HUES64 (cell line): Measurements from ENCODE around the gene PLCB1. TPM values are rescaled to one million over a fixed set of nuclear protein-coding genes. Genes with fewer than 3 reads are reported as not detected.
"Not testable (repeated sequence)": the region's sequence is repeated elsewhere in the genome, so short reads cannot be mapped to it uniquely, and the experiment has no call there.

ENCODE experiments used
- H3K27ac ChIP-seq: 2 replicates; pipeline ENCODE4 v1.7.0; 2013; ENCODE audit warnings: low read depth, low read length, inconsistent platforms
- H3K27me3 ChIP-seq: 2 replicates; pipeline ENCODE4 v1.6.1; 2013; ENCODE audit warnings: mild to moderate bottlenecking, low read length; ENCODE audit not compliant: insufficient read depth
- H3K36me3 ChIP-seq: 2 replicates; pipeline ENCODE4 v1.6.1; 2013; ENCODE audit warnings: mild to moderate bottlenecking, low read length; ENCODE audit not compliant: insufficient read depth
- H3K4me1 ChIP-seq: 2 replicates; pipeline ENCODE4 v1.6.1; 2013; ENCODE audit warnings: mild to moderate bottlenecking, low read length, moderate library complexity; ENCODE audit not compliant: insufficient read depth
- H3K4me3 ChIP-seq: 2 replicates; pipeline ENCODE4 v1.5.1; 2013; ENCODE audit warnings: mild to moderate bottlenecking, low read length, moderate library complexity
- H3K9ac ChIP-seq: 2 replicates; pipeline ENCODE4 v1.6.1; 2013; ENCODE audit warnings: mild to moderate bottlenecking, low read depth, low read length
- H3K9me3 ChIP-seq: 2 replicates; pipeline ENCODE4 v1.6.1; 2013; ENCODE audit warnings: low read depth, low read length; ENCODE audit not compliant: insufficient read depth
- WGBS: fragments of 150-250, 120-280 bp; methylation state at CpG from one replicate; pipeline ENCODE4 v1.1.7; 2013; ENCODE audit warnings: missing lambda C conversion rate; 5-methylcytosine and 5-hydroxymethylcytosine counted together
- polyA plus RNA-seq, 2 experiments: library from polyadenylated mRNA; stranded (reverse); fragments of 50-300 nt; gene quantifications; one replicate each; pipeline ENCODE4 v1.2.3, GENCODE V29; 2013

PLCB1 gene
- polyA plus RNA-seq (2013, experiment 1 of 2): 5.1 TPM
- polyA plus RNA-seq (2013, experiment 2 of 2): 7.2 TPM

DNA sequence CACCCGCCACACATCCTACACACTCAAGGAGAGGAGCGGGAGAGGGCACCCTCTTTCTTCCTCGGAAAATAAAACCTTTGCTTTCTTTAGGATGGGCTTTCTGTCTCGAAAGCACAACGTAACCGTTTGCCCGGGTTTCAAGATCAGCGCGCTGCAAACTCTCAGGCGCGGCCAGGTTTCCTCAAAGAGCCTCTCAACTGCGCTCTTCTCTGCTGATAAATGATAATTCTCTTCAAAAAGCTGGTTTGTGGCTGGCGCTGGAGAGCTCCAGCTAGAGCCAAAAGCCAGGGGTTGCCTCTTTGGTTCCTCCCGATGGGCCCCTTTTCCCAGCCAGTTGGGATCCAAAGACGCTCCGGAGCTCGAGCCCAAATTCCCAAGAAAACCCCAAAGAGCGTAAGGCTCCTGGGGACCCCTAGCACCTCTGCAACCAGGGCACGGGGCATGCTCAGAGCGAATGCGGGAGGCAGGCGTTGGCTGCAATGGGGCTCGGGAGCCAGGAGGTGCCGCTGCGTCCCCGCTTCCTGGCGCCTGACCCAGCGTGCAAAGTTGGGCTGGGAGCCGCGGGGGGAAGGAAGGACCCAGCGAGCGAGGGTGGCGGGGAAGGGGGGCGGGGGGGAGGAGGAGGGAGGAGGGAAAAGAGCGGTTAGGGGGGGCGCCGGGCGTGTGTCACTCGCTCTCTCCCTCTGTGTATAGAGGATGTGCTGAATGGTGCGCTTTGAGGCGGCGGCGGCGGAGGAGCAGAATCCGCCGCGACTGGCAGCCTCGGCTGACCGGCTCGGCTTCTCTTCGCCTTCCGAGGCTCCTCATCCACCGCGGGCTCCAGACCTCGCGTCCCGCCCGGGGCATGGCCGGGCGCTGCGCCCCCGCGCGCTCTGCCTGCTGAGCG lies at the start of gene PLCB1:
PLCB1 (plus strand) TSS at position 669 of the 886 bp plus-strand sequence. CDS start 386 bp downstream, outside the sequence.
- no peaks in the 10 kb centered on the region for H3K9me3 ChIP-seq
- no peaks in the 10 kb centered on the region for H3K36me3 ChIP-seq
- H3K9ac ChIP-seq: peak within 1 kb of the TSS; percentile 64
- H3K4me1 ChIP-seq: peaks cover 20% of the 10 kb centered on the region; the same call in 1 of the 2 replicates
- peaks cover 42% of the 10 kb centered on the region for H3K27me3 ChIP-seq
- H3K4me3 ChIP-seq: peak within 1 kb of the TSS; percentile 71
- 3% methylated on average over 64 of the region's 65 CpGs for WGBS
- H3K27ac ChIP-seq: no peak within 1 kb of the TSS

DNA sequence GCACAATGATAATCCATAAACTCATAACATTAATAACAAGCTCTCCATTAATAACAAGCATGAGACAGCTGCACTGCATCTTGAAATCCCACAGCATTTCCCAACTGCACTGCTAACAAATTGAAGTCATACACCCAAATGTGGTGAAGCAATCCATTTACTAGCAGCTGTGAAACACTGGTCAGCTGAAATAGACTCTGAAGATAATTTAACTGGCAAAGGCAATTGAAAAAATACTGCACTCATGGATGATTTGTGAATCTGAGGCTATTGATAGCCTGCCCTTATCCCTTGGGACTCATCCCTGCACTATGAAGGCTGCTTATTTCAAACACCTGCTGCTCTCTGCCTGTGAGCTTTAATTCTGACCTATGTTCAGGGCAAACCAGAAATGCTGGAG lies 49.1 kb upstream of the PLCB1 start:
- H3K27me3 ChIP-seq: no peaks in the 10 kb centered on the region
- no peak overlapping the region for H3K4me3 ChIP-seq
- H3K9ac ChIP-seq: no peak overlapping the region
- H3K27ac ChIP-seq: no peak overlapping the region
- no peaks in the 10 kb centered on the region for H3K4me1 ChIP-seq
- no peaks in the 10 kb centered on the region for H3K9me3 ChIP-seq
- no peaks in the 10 kb centered on the region for H3K36me3 ChIP-seq

GRCh38 chr20:8089668-8090067 lies 42.4 kb upstream of the PLCB1 start:
- Histone ChIP-seq H3K27ac (no peak overlapping the region), H3K4me3 (no peak overlapping the region), H3K36me3 (no peaks in the 10 kb centered on the region), H3K9ac (no peak overlapping the region), H3K27me3 (no peaks in the 10 kb centered on the region), H3K9me3 (no peaks in the 10 kb centered on the region), H3K4me1 (no peaks in the 10 kb centered on the region; the same call in 1 of the 2 replicates)
- 86% methylated on average over 5 of the region's 5 CpGs for WGBS

DNA sequence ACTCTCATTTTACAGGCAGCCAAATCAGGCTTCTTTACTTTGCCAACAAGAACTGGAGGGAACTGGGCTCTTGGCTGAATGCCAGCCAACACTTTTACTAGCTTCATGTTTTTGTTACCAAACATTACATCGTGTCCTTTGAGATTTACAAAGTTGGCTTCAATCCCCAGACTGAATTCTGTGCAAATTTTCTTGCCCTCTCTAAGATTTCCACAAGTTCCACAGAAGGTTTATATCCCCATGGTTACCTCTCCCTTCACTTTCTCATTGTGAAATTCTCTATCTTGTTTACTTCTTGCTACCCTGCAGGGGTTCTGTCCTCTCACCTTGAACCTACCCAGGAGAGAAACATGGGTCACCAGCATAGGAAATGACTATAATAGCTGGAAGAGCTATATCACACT lies 37.6 kb upstream of the PLCB1 start:
- 83% methylated on average over 1 of the region's 1 CpG for WGBS
- H3K4me1 ChIP-seq: no peaks in the 10 kb centered on the region; the same call in 1 of the 2 replicates
- no peak overlapping the region for H3K4me3 ChIP-seq
- H3K27me3 ChIP-seq: no peaks in the 10 kb centered on the region
- no peaks in the 10 kb centered on the region for H3K9me3 ChIP-seq
- H3K36me3 ChIP-seq: no peaks in the 10 kb centered on the region
- H3K27ac ChIP-seq: no peak overlapping the region
- H3K9ac ChIP-seq: no peak overlapping the region

- Histone ChIP-seq H3K4me3 (no peak overlapping the region), H3K4me1 (no peaks in the 10 kb centered on the region; the same call in 1 of the 2 replicates), H3K36me3 (no peaks in the 10 kb centered on the region), H3K27ac (no peak overlapping the region), H3K9ac (no peak overlapping the region), H3K9me3 (no peaks in the 10 kb centered on the region), H3K27me3 (no peaks in the 10 kb centered on the region)
- no CpG with 5 or more reads among the region's 2 CpGs for WGBS
Measured at GRCh38 chr20:8094850-8095249, 37.2 kb upstream of the PLCB1 start.

GRCh38 chr20:8095648-8096572 lies 36.2 kb upstream of the PLCB1 start:
- Histone ChIP-seq H3K4me1 (no peaks in the 10 kb centered on the region), H3K27me3 (no peaks in the 10 kb centered on the region), H3K27ac (no peak overlapping the region), H3K9me3 (no peaks in the 10 kb centered on the region), H3K9ac (no peak overlapping the region), H3K4me3 (no peak overlapping the region), H3K36me3 (no peaks in the 10 kb centered on the region)
- WGBS: 89% methylated on average over 5 of the region's 5 CpGs

GRCh38 chr20:8097307-8097706 lies 34.8 kb upstream of the PLCB1 start:
- H3K9ac ChIP-seq: no peak overlapping the region
- H3K27me3 ChIP-seq: no peaks in the 10 kb centered on the region
- H3K4me1 ChIP-seq: no peaks in the 10 kb centered on the region
- no peaks in the 10 kb centered on the region for H3K36me3 ChIP-seq
- no peak overlapping the region for H3K4me3 ChIP-seq
- no peaks in the 10 kb centered on the region for H3K9me3 ChIP-seq
- WGBS: 75% methylated on average over 1 of the region's 2 CpGs
- no peak overlapping the region for H3K27ac ChIP-seq

- Histone ChIP-seq H3K9me3 (peaks cover 26% of the 10 kb centered on the region), H3K4me3 (no peak overlapping the region), H3K9ac (no peak overlapping the region), H3K27ac (no peak overlapping the region), H3K27me3 (no peaks in the 10 kb centered on the region), H3K4me1 (no peaks in the 10 kb centered on the region), H3K36me3 (no peaks in the 10 kb centered on the region)
- WGBS: 87% methylated on average over 2 of the region's 2 CpGs
Measured at GRCh38 chr20:8104252-8104651, 27.8 kb upstream of the PLCB1 start.

GRCh38 chr20:8114612-8115011 lies 17.5 kb upstream of the PLCB1 start:
- H3K9me3 ChIP-seq, H3K36me3 ChIP-seq, H3K4me1 ChIP-seq, H3K27me3 ChIP-seq, H3K27ac ChIP-seq: not testable (repeated sequence)
- Histone ChIP-seq H3K4me3 (peak overlapping the region; percentile 43), H3K9ac (peak overlapping the region; percentile 57; the same call in 1 of the 2 replicates)
- WGBS: 82% methylated on average over 21 of the region's 21 CpGs

DNA sequence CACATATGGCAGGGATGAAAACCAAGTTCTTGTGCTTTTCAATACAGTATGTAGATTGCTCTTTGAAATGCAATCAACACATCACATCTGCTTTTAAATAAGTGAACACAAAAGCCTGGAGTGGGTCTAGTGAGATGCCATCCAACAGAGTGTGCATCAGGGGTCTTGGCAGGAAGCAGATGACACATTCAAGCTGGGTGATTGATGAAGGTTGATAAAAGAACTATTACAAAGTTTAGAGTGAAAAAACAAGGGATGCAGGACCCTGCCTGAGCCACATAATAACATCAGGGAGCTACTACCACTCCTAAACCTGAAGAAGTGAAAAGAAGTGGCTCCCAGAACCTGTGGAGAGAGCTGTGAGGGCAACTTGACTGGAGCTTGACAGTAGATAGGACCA lies 16.6 kb upstream of the PLCB1 start:
- H3K9me3 ChIP-seq: no peaks in the 10 kb centered on the region
- no peak overlapping the region; the same call in 1 of the 2 replicates for H3K4me3 ChIP-seq
- H3K4me1 ChIP-seq: 0 out of 2 replicates have a peak, but pooled peaks cover 5% of the 10 kb centered on the region
- H3K9ac ChIP-seq: no peak overlapping the region
- no peaks in the 10 kb centered on the region for H3K27me3 ChIP-seq
- H3K36me3 ChIP-seq: no peaks in the 10 kb centered on the region
- no peak overlapping the region for H3K27ac ChIP-seq
